H1 (cell line): ENCODE measurements around the gene ZC3H12C. TPM values are rescaled to one million over a fixed set of nuclear protein-coding genes. Genes with fewer than 3 reads are reported as not detected.

Source experiments
- CTCF ChIA-PET: fragments of 300-600 bp; sonication (Branson Sonifier 250); formaldehyde crosslinking; loops from one replicate; lab custom pipeline; 2021; ENCODE audit not compliant: partially characterized antibody; lab: Charles Lee
- POLR2A ChIA-PET: fragments of 300-600 bp; sonication (Branson Sonifier 250); formaldehyde crosslinking; loops from one replicate; lab custom pipeline; 2021; ENCODE audit warnings: inconsistent platforms; ENCODE audit not compliant: partially characterized antibody; lab: Charles Lee
- DNase-seq, 2 experiments: peaks; one replicate each; pipeline versions ENCODE4 v3.0.0 to v3.0.0-alpha.2; 2010 to 2022; ENCODE audit warnings: low spot score in 2 of 2, low read depth in 1 of 2, mixed read lengths in 1 of 2
- FAIRE-seq: peaks from 2 replicates; lab custom pipeline; 2011; peaks lifted over from hg19 to GRCh38; lab: Jason Lieb, UNC
- H2AFZ ChIP-seq: 2 replicates; pipeline ENCODE4 v1.8.1; 2012; ENCODE audit warnings: low read length, inconsistent platforms
- H2AK5ac ChIP-seq: 2 replicates; pipeline ENCODE4 v1.6.1; 2013; ENCODE audit warnings: low read depth, low read length
- H2BK120ac ChIP-seq: replicated peaks from 2 replicates; pipeline ENCODE3; 2013; ENCODE audit warnings: low read depth, low read length, inconsistent platforms
- H2BK12ac ChIP-seq: 2 replicates; pipeline ENCODE4 v1.6.1; 2013; ENCODE audit warnings: low read depth, low read length
- H2BK15ac ChIP-seq: 2 replicates; pipeline ENCODE4 v1.6.1; 2013; ENCODE audit warnings: low read length
- H2BK20ac ChIP-seq: 2 replicates; pipeline ENCODE4 v1.6.1; 2013; ENCODE audit warnings: low read length
- H2BK5ac ChIP-seq: 2 replicates; pipeline ENCODE4 v1.6.1; 2013; ENCODE audit warnings: low read depth, low read length
- H3K14ac ChIP-seq: 2 replicates; pipeline ENCODE4 v1.6.1; 2013; ENCODE audit warnings: inconsistent platforms; ENCODE audit not compliant: insufficient read length
- H3K18ac ChIP-seq: 2 replicates; pipeline ENCODE4 v1.6.1; 2013; ENCODE audit warnings: low read length; ENCODE audit errors: extremely low read depth
- H3K23ac ChIP-seq: 2 replicates; pipeline ENCODE4 v1.6.1; 2013; ENCODE audit warnings: inconsistent platforms; ENCODE audit not compliant: insufficient read length
- H3K23me2 ChIP-seq: 2 replicates; pipeline ENCODE4 v1.6.1; 2013; ENCODE audit warnings: low read depth, low read length
- H3K27ac ChIP-seq: 2 replicates; pipeline ENCODE4 v1.6.1; 2011; ENCODE audit warnings: low read depth, low read length, inconsistent platforms
- H3K27me3 ChIP-seq, 4 experiments: replicated peaks in 1 of 4; 1 replicate in 1 of 4; 2 replicates in 3 of 4; pipeline versions ENCODE4 v1.6.1 to v1.8.1; 2011 to 2013; ENCODE audit warnings: low read length in 3 of 4, mild to moderate bottlenecking in 3 of 4, inconsistent platforms in 2 of 4, mixed read lengths in 2 of 4, moderate library complexity in 1 of 4; ENCODE audit not compliant: control insufficient read depth in 3 of 4, insufficient read depth in 3 of 4; ENCODE audit errors: extremely low read depth in 1 of 4
- H3K36me3 ChIP-seq, 4 experiments: 2 replicates each; pipeline versions ENCODE4 v1.6.1 to v1.8.1; 2011 to 2013; ENCODE audit warnings: mild to moderate bottlenecking in 4 of 4, low read length in 3 of 4, moderate library complexity in 2 of 4, control low read depth in 1 of 4, inconsistent platforms in 1 of 4; ENCODE audit not compliant: insufficient read depth in 4 of 4, control insufficient read depth in 2 of 4
- H3K4ac ChIP-seq: replicated peaks from 2 replicates; pipeline ENCODE3; 2013; ENCODE audit warnings: low read length, low read depth, mixed read lengths, inconsistent platforms; ENCODE audit not compliant: insufficient read length
- H3K4me1 ChIP-seq, 4 experiments: replicated peaks in 1 of 4; 1 replicate in 1 of 4; 2 replicates in 3 of 4; pipeline versions ENCODE4 v1.6.1 to v1.8.1; 2011 to 2013; ENCODE audit warnings: low read length in 3 of 4, inconsistent platforms in 2 of 4, mixed read lengths in 1 of 4; ENCODE audit not compliant: insufficient read depth in 4 of 4, control insufficient read depth in 3 of 4
- H3K4me2 ChIP-seq, 2 experiments: 2 replicates each; pipeline versions ENCODE4 v1.6.1 to v1.8.1; 2011 to 2013; ENCODE audit warnings: low read depth in 2 of 2, low read length in 2 of 2, control low read depth in 1 of 2, inconsistent platforms in 1 of 2, mild to moderate bottlenecking in 1 of 2; ENCODE audit not compliant: insufficient read depth in 1 of 2
- H3K4me3 ChIP-seq, 4 experiments: fragments of 200-600, 300-600 bp in 1 of 4; sonication (generic), shearing (Covaris generic), sonication (Bioruptor Twin) in 1 of 4; 2 replicates each; pipeline versions ENCODE4 v1.5.1 to v1.8.1; 2011 to 2016; ENCODE audit warnings: low read length in 4 of 4, low read depth in 3 of 4, control low read depth in 2 of 4, inconsistent platforms in 2 of 4, mild to moderate bottlenecking in 2 of 4, mixed read lengths in 1 of 4, moderate library complexity in 1 of 4; ENCODE audit not compliant: insufficient read depth in 2 of 4; ENCODE audit errors: extremely low read depth in 1 of 4
- H3K56ac ChIP-seq: replicated peaks from 2 replicates; pipeline ENCODE3; 2013; ENCODE audit warnings: low read depth, mild to moderate bottlenecking, mixed read lengths, low read length, inconsistent platforms; ENCODE audit not compliant: insufficient read length
- H3K79me1 ChIP-seq: 2 replicates; pipeline ENCODE4 v1.6.1; 2013; ENCODE audit warnings: low read depth, low read length, control low read depth
- H3K79me2 ChIP-seq, 2 experiments: 2 replicates each; pipeline versions ENCODE4 v1.6.1 to v1.8.1; 2012 to 2013; ENCODE audit warnings: low read length in 2 of 2, mild to moderate bottlenecking in 2 of 2, inconsistent platforms in 1 of 2; ENCODE audit not compliant: insufficient read depth in 2 of 2, control insufficient read depth in 1 of 2
- H3K9ac ChIP-seq, 4 experiments: replicated peaks in 1 of 4; 1 replicate in 1 of 4; 2 replicates in 3 of 4; pipeline versions ENCODE4 v1.6.1 to v1.8.1; 2011 to 2013; ENCODE audit warnings: low read depth in 3 of 4, low read length in 3 of 4, control low read depth in 2 of 4, mild to moderate bottlenecking in 2 of 4, moderate library complexity in 2 of 4, inconsistent platforms in 1 of 4; ENCODE audit errors: extremely low read depth in 1 of 4
- H3K9me3 ChIP-seq, 2 experiments: 2 replicates each; pipeline versions ENCODE4 v1.6.1 to v1.8.1; 2012 to 2013; ENCODE audit warnings: mild to moderate bottlenecking in 2 of 2, moderate library complexity in 2 of 2, control low read depth in 1 of 2, inconsistent platforms in 1 of 2, low read depth in 1 of 2, low read length in 1 of 2, mixed read lengths in 1 of 2; ENCODE audit not compliant: insufficient read depth in 2 of 2
- H4K20me1 ChIP-seq, 2 experiments: replicated peaks in 1 of 2; 2 replicates each; pipeline versions ENCODE3 to v1.8.1; 2011 to 2013; ENCODE audit warnings: inconsistent platforms in 2 of 2, low read length in 2 of 2, mild to moderate bottlenecking in 1 of 2; ENCODE audit not compliant: insufficient read depth in 2 of 2, control insufficient read depth in 1 of 2
- H4K5ac ChIP-seq: 2 replicates; pipeline ENCODE4 v1.6.1; 2013; ENCODE audit warnings: low read length, low read depth, mixed read lengths, inconsistent platforms; ENCODE audit not compliant: insufficient read length
- H4K8ac ChIP-seq: 2 replicates; pipeline ENCODE4 v1.8.0; 2013; ENCODE audit warnings: mild to moderate bottlenecking, moderate library complexity, low read length, inconsistent platforms; ENCODE audit not compliant: insufficient read depth; ENCODE audit errors: extremely low read depth
- H4K91ac ChIP-seq: replicated peaks from 2 replicates; pipeline ENCODE3; 2013; ENCODE audit warnings: low read length, mixed read lengths, inconsistent platforms; ENCODE audit not compliant: insufficient read length
- CEBPB ChIP-seq: IDR thresholded peaks from 2 replicates; pipeline ENCODE4 v1.6.1; 2012; ENCODE audit warnings: low read depth, low read length
- PHF8 ChIP-seq: fragments of 200-600 bp; sonication (generic); conservative IDR thresholded peaks from 2 replicates; pipeline ENCODE4 v1.7.1; 2012; ENCODE audit warnings: low read depth, mild to moderate bottlenecking, inconsistent platforms, low read length, moderate library complexity
- POU5F1 ChIP-seq: IDR thresholded peaks from 2 replicates; pipeline ENCODE4 v1.6.1; 2011; ENCODE audit warnings: low read depth, mild to moderate bottlenecking, low read length, moderate library complexity
- RXRA ChIP-seq: IDR thresholded peaks from 2 replicates; pipeline ENCODE4 v1.6.1; 2011; ENCODE audit warnings: low read depth, mild to moderate bottlenecking, low read length, moderate library complexity; ENCODE audit not compliant: insufficient read depth
- WGBS, 2 experiments: shearing (Covaris generic) in 1 of 2; methylation state at CpG; one replicate each; pipeline versions ENCODE4 v1.1.6 to v1.1.7; 2013 to 2015; ENCODE audit warnings: low lambda C conversion rate in 2 of 2, mixed read lengths in 2 of 2, inconsistent platforms in 1 of 2, low coverage in 1 of 2, missing lambda C conversion rate in 1 of 2; ENCODE audit not compliant: insufficient replicate concordance in 2 of 2, insufficient coverage in 1 of 2, insufficient read length in 1 of 2; ENCODE audit errors: extremely low coverage in 1 of 2, missing lambda C conversion rate in 1 of 2; 5-methylcytosine and 5-hydroxymethylcytosine counted together
- polyA plus RNA-seq, 7 experiments: library from polyadenylated mRNA; depleted of rRNA in 3 of 7; stranded (reverse) in 5 of 7; unstranded in 2 of 7; fragments of >200 nt in 5 of 7; fragments of 200-250 nt in 2 of 7; gene quantifications; 1 replicate in 5 of 7; 2 replicates in 1 of 7; 4 replicates in 1 of 7; pipeline versions ENCODE4 v1.2.1 to v1.2.3, GENCODE V29; 2011 to 2013; ENCODE audit warnings: missing spikeins in 2 of 7, mixed read lengths in 2 of 7
- total RNA-seq: library from RNA; stranded (reverse); fragmentation: NEBNext Ultra II Directional; extraction: Animal tissue kit (Norgen Biotek cat#: 25700); gene quantifications from 2 replicates; pipeline ENCODE4 v1.2.1, GENCODE V29; 2021
- TF ChIP-seq, protein P1 (sequence below): IDR thresholded peaks from 2 replicates; pipeline ENCODE4 v1.6.1; 2012; ENCODE audit warnings: inconsistent platforms
- TF ChIP-seq, protein P2 (sequence below): IDR thresholded peaks from 2 replicates; pipeline ENCODE4 v1.6.1; 2012; ENCODE audit warnings: low read length, inconsistent platforms

ZC3H12C gene
- total and polyA plus RNA-seq, 2 of the 8 experiments (the other 6 are each of a cell fraction or from before 2014, with no cell fraction given), result 2.0 to 2.7 TPM

DNA sequence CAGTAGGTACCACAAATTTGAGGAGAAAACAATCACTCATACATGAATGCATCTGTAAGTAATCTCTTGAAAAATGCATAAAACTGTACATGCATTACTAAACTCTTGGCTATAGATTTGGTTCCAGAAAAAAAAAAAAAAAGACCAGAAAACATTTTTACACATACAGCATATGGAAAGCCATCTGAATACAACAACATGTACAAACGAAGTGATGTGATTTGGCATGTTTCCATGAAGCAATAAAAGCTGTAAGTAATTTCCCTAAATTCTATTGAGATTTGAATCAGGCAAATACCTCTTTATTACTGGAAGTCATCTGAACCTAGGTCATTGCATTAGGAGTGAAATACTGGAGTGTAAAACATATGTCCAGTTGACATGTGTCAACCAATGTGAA is 31.9 kb upstream of the ZC3H12C start:
- H3K18ac ChIP-seq, result no peak overlapping the region
- no peak overlapping the region for H2BK5ac ChIP-seq
- TF ChIP-seq RXRA (no peak), CEBPB (no peak), POU5F1 (no peak), PHF8 (no peak)
- TF ChIP-seq, protein P1, sequence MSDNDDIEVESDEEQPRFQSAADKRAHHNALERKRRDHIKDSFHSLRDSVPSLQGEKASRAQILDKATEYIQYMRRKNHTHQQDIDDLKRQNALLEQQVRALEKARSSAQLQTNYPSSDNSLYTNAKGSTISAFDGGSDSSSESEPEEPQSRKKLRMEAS, result no peak
- TF ChIP-seq, protein P2, sequence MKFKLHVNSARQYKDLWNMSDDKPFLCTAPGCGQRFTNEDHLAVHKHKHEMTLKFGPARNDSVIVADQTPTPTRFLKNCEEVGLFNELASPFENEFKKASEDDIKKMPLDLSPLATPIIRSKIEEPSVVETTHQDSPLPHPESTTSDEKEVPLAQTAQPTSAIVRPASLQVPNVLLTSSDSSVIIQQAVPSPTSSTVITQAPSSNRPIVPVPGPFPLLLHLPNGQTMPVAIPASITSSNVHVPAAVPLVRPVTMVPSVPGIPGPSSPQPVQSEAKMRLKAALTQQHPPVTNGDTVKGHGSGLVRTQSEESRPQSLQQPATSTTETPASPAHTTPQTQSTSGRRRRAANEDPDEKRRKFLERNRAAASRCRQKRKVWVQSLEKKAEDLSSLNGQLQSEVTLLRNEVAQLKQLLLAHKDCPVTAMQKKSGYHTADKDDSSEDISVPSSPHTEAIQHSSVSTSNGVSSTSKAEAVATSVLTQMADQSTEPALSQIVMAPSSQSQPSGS, result no peak
- TF ChIP-seq, all 59 proteins: peak for 0
- H2BK120ac ChIP-seq, result no peak overlapping the region
- no peak overlapping the region for H2BK15ac ChIP-seq
- H2BK20ac ChIP-seq, result no peak overlapping the region
- peaks cover 0 to 3% (median 0%) of the 10 kb centered on the region in 4 experiments; a peak in 1 of 7 replicates for H3K4me1 ChIP-seq
- no peak overlapping the region for H2AK5ac ChIP-seq
- no peaks in the 10 kb centered on the region for H4K20me1 ChIP-seq
- FAIRE-seq (no peak), DNase-seq (no peak)
- no peaks in the 10 kb centered on the region for H3K27me3 ChIP-seq
- no peak overlapping the region for H3K14ac ChIP-seq
- CTCF ChIA-PET, result interaction anchor here (0.6 kb wide), 1 partner anchor 21 kb away, joined by 3 read pairs; no protein-coding TSS in a partner anchor
- H4K5ac ChIP-seq, result no peak overlapping the region
- no peak overlapping the region for H2BK12ac ChIP-seq
- H4K91ac ChIP-seq, result no peak overlapping the region
- no peak overlapping the region for H3K9ac ChIP-seq
- no peak overlapping the region for H3K56ac ChIP-seq
- H3K9me3 ChIP-seq, result no peaks in the 10 kb centered on the region
- no peaks in the 10 kb centered on the region for H3K36me3 ChIP-seq
- H3K4me3 ChIP-seq, result no peak overlapping the region
- H3K79me1 ChIP-seq, result no peaks in the 10 kb centered on the region
- no peak overlapping the region for H3K27ac ChIP-seq
- no peaks in the 10 kb centered on the region for H3K79me2 ChIP-seq
- no peak overlapping the region for H3K4ac ChIP-seq
- no peak overlapping the region for H3K23ac ChIP-seq
- H3K4me2 ChIP-seq, result no peak overlapping the region
- POLR2A ChIA-PET, result no interaction called here
- no peak overlapping the region for H4K8ac ChIP-seq
- H2AFZ ChIP-seq, result no peak overlapping the region
- H3K23me2 ChIP-seq, result 0 out of 2 replicates have a peak, but pooled peaks cover 1% of the 10 kb centered on the region
- WGBS, 2 experiments, result 83% methylated on average over 1 of the region's 1 CpG; no CpG with 5 or more reads in 1 of the 2 experiments
